Mucosa of gallbladder (tissue), 1 donor: ENCODE data around the gene ATP6V1G1. TPM values are rescaled to one million over a fixed set of nuclear protein-coding genes. Genes with fewer than 3 reads are reported as not detected.
"Not testable (repeated sequence)": the region's sequence is repeated elsewhere in the genome, so short reads cannot be mapped to it uniquely, and the experiment has no call there.

ENCODE experiments used
- DNase-seq: peaks from one replicate; pipeline ENCODE4 v3.0.0-alpha.2; 2020; ENCODE audit warnings: low spot score
- total RNA-seq: library from RNA; stranded (reverse); gene quantifications from one replicate; pipeline ENCODE4 v1.2.1, GENCODE V29; 2021
- donor health status: DM: no; HTN: no; CAD: no.

The ATP6V1G1 gene, protein sequence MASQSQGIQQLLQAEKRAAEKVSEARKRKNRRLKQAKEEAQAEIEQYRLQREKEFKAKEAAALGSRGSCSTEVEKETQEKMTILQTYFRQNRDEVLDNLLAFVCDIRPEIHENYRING
- total RNA-seq: 68.9 TPM

DNA sequence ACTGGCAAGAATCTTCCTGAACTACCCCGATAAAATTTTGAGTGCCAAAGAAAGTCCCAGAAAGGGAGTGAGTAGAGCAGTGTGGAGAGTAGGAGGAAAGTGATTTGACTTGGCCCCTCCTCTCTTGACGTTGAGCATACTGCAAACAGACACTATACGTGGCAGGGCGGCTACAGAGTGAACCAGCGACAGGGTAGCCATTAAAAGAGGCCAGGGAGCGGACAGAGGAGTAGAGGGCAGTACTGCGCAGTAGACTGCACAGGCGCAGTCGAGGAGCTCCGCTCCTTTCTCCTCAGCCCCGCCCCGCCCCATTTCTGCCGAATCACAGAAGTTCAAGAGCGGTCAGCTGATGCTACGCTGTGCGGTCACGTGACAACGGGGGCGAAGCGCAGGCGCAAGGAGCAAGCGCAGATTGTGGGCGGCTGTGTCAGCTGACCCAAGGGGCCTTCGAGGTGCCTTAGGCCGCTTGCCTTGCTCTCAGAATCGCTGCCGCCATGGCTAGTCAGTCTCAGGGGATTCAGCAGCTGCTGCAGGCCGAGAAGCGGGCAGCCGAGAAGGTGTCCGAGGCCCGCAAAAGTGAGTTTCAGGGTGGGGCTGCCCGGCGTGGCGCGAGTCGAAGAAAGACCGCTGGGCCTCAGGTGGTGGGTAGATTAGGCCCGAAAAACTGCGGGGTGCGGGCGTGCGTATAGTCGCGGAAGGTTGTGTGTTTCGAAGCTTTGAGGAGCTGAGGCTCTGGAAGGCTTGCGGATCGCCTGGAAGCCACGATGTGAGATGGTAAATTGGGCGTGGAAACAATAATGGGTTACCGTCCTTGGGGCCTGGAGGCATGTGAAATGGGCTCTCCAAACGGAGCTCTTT, at the start of gene ATP6V1G1:
TSS of gene ATP6V1G1 (plus strand) at position 425 of the 858 bp plus-strand sequence. CDS start at position 495, 70 bp downstream.
- DNase-seq: peak; percentile 99

DNA sequence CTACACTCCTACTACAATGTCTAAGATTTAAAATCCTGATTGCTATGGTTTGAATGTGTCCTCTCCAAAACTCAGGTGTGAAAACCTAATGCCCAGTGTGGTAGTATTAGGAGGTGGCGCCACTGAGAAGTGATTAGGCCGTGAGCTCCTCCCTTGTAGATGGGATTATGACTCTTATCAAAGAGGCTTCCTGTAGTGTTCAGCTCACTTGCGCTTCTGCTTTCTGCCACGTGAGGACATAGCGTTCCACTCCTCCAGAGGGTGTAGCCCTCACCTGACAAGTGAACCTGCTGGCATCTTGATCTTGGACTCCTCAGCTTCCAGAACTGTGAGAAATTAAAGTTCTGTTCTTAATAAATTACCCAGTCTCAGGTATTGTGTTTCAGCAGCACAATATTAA, 49.3 kb upstream of the ATP6V1G1 start:
- DNase-seq: peak; percentile 17

DNA sequence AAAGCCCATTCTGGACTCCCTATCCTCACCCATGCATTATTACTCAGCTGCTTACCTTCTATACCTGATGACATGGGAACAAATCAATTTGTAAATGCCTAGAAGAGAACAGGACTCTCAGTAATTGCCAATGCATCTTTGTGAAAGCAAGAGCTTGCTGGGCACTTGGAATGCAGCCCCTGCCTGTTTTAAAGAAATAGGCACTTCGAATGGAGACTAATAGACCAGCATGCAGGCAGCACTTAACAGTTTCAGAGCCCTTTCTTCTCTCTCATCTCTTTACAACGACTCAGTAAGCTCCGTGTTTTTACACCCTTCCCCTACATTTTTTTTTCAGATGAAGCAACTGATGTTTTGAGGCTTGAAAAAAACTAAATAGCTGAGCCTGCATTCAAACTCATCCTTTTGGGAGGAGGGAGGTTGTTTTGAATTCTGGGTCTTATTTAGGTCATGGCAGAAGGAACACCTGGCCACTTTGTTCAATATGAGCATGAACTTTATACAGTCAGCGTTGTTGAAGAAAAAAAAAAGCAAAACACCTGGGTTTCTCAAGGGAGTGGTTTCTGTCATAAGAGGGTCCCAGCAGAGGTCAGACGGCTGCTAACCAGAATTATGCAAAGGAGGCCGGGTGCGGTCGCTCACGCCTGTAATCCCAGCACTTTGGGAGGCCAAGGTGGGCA, 47.7 kb upstream of the ATP6V1G1 start:
- no peak for DNase-seq

DNA sequence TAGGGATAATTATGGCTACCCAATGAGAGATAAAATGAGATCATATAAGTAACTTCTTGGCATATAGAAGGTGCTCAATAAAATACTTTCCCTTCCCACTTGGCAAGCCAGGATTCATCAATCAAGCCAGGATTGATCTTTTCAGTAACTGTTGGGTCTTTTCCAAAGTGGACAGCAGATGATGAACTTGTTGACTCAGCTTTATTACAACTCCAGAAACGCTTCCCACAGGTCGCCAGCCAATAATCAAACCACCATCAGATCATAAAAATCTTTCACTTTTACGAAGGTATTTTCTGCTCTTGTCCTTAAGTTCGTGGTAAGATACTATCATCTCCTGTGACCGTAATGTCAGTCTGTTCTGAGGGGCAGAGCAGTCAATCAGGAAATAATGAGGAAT, 42.5 kb upstream of the ATP6V1G1 start:
- no peak for DNase-seq

DNA sequence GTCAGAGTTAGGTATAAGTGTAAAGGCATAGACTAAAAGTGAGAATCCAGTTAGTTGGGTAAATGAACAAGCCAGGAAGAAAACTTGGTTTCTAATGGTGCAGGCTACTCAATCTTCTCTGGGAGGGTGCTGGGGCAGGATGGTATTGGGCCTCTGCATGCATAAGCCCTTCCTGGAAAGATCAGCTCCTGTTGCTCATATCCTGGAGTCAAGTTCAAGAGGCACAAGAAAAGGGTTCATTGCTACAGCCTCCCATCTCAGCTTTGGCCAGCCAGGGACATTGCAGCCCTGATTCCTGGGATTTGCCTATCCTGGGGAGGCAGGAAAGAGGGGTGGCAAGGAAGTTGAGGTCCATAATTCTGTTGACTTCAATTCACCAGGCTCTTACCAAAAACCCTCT, 40.7 kb upstream of the ATP6V1G1 start:
- no peak for DNase-seq

DNA sequence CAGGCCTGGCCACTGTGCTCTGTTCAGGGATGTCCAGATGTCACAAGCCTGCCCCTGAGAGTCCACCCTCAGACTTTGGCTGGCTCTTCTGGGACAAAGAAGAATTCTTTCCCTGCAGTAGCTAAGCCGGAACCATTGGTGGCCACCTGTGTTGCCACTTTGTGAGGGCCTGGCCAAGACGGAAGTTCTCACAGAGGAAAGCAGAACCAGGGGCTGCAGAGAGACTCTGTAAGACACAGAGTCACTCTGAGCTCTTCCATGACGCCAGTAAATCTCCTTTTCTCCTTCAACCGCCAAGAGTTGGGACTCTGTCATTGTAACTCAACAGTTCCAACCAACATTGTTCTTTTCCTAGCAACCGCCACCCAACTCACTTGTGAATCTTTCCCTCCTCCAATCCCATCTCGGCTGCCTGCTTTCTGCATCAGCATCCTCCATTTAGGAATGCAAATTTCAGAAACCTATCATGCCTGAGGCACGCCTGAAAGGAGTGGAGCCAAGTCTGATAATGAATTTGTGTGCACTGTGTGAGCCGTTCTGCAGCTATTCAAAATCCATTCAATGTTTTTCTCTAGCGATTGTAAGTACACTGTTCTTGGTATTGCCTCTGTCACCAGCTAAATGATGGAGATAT, 37.8 kb upstream of the ATP6V1G1 start:
- no peak for DNase-seq

DNA sequence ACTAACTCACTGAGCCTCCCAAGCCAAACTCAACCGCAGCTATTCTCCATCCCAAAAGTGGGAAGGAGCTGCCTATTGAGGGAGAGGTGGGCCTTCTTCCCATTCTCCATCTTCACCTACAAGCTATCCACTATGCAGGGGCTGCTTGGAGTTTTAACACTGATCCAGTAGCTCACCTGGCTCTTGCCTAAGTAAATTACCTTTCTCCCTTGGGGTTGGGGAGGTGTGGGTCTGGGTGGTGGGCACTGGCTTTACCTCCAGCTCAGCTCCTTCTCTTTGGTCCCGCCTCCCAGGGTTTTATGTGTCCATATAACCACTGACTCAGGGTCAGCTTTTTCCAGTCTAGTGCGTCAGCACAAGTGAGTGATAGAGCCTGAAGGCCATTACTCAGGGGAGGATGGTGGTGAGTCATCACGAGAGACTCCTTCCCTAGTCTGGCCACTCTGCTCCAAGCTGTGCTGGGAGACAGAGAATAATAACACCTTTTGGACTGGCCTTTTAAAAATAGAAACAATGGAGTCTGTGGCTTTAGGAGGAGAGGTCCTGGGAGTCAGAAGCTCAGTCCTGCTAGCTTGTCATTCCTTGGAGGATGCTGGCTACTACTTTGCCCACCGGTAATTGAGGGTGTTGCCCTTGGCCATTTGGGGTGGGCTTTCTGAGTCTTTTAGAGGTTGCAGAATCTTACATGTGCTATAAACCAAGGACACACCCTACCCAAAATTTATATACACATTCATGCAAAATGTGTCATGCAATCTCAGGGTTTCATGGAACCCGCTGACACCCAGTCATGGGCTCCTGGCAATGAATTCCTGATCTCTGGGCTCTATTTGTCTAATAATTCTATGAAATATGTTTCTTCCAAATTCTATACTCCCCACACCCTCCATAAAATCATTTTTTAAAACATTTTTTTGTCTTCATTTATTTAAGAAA, 35.6 kb upstream of the ATP6V1G1 start:
- DNase-seq: peak; percentile 20

DNA sequence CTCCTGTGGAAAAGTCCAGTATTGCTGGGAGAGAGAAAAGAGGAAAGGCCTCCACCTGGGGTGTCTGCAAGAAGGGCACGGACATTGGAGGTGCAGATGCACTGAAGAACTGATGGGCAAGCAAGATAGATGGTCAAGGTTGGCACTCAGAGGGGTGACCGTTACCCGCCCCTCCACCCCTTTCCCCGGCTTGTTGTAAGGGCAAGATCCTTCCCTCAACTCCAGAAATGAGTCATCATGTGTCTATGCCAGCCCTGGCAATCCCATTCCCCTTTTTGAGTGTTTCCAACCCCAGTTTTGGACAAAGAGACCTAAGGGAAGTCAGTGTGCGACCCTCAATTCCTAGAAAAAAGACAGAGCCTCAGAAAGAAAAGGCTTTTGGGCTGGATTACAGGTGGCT, 34.9 kb upstream of the ATP6V1G1 start:
- DNase-seq: no peak

DNA sequence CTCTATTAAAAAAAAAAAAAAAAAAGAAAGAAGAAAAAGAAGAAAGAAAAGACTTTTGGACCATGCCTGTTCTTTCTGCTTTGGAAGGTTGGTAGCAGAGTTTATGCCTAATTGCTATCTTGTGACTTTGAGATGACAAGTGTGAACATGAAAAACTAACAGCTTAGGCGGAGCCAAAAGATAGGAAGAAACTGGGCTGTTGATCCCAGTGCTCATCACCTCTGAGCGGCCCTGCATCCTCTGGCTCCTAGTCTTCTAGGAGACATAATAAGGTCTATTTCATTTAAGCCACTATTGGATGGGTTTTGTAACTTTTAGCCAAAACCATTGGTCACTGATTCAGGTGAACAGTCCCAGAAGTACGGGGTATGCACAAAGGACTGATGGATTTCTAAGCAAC, 34.4 kb upstream of the ATP6V1G1 start:
- no peak for DNase-seq

DNA sequence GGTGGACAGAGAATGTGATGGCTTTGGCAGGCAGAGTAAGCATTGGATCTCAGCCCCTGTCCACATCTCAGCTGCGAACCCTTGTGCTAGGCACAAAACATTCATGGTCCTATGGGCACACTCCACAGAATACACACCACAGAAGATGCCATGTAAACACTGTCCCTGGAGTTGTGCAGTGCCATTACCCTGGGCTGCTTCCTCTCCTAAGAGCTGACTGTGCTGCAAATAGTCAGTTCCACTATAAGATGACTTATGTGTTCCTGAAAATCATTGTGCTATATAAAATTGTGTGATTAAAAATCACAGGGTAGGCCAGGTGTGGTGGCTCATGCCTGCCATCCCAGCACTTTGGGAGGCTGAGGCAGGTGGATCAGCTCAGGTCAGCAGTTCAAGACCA, 31.9 kb upstream of the ATP6V1G1 start:
- no peak for DNase-seq

DNA sequence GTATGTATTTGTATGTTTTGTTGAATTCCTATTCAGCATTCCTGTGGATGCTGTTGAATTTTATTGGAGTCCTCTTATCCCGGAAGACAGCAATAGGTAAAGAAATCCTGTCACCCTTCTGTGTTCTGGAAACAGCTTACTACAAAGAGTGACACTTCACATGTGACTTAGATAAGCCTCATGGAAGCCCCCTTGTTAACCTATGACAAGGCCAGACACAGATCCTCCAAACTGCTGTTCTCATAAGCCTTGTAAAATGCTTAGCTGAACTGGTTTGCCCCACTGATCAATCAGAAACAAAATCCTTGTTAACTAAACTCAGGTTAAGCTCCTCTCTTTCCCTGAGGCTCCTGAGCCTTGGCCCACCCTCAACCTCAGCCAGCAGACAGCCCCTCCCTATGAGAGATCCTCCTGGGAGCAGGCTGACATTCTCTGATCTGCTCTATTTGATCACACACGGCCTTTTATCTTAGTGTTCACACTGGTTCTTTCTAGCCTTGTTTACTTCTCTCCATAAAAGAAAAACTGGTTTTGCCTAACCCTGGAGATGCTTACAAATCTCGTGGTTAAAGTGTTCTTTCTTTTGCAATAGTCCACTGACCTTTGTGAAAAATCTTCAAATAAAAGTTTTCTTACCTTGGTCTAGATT, 29.4 kb upstream of the ATP6V1G1 start:
- DNase-seq: no peak

DNA sequence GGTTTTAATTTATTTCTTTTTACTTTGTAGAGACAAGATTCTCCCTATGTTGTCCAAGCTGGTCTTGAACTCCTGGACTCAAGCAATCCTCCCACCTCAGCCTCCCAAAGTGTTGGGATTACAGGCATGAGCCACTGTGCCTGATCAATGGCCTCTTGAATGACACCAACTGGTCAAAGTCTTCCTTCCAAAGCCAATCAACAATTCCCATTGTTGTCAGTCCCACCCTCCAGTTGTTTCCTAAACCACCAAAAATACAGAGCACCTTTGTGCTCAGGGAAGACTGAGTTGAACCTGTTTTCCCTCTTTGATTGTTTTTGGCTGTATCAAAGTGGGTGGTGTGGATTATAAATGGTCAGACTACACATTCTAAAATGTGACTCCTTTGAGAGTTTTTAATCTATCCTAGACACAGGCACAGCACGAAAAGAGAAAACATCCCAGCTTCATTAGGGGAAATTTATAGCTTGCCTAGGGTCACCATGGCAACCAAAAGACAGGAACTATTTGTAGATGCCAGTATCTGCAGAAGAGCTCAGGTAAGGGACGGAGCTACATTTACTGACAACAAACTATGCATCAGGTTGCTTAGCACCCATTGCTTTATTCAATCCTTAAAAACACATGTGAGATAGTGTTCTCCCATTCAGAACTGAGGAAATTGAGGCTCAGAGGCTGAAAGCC, 27.6 kb upstream of the ATP6V1G1 start:
- no peak for DNase-seq

DNA sequence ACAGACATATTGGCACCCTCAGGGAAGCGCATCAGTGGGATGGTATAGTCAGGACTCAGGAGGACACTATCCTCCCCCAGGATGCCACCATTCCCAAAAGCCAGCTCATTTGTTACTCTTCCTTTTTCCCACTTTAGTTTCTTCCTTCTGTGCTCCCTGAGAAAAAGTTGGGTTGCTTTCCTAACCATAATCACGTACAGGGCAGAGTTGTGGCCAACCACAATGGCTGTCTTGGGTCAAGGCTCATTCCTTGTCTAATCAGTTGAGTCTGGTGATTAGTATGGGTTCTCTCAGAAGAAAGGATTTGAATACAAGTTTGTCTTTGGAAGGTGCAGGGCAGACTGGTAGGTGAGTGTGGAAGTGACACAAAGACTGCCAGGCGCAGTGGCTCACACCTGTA, 26.6 kb upstream of the ATP6V1G1 start:
- no peak for DNase-seq

DNA sequence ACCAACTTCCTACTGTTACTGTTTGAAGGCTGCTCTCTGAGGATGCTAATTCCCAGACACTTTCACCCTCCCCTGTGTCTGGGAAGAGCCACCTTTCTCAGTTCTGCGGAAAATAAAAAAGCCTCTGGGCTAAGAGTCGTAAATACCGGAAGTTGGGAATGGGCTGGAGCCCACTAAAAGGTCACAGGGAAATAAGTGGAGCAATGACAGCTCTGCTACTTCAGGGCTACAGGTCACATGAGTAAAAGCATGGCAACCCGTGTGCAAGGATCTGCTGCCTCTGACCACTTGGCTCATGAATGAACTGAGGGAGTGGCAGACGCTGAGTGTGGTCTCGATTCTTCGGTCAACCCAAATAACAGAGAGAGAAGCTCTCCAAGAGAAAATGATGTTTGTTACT, 25.8 kb upstream of the ATP6V1G1 start:
- DNase-seq: no peak

DNA sequence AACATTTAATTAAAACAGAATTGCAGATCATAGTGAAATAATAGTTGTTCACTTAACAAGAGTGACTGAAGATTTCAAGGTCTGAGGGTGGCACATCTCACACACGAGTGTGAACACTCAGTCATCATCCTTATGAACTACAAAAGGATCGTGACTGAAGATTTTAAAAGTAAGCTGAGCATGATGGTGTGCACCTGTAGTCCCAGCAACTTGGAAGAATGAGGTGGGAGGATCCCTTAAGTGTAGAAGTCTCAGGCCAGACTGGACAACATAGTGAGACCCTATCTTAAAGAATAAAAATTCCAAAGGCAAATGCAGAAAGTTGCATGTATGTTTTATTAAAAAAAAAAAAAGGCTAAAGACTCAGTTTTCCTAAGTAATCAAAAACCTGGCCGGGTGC, 22.4 kb upstream of the ATP6V1G1 start:
- DNase-seq: no peak

DNA sequence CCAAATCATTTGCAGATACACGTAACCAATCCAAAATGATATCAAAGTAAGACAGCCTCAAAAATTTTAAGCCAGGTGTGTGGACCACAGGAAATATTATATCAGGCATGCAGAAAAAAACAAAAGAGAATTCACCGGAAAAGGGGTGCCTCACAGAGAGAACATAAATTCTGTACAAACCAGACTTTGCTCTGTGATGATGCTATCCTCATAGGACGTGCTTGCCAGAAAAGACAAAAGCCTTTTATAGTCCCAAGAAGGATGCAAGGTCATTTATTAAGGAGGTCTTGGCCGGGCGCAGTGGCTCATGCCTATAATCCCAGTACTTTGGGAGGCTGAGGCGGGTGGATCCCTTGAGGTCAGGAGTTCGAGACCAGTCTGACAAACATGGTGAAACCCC, 16.8 kb upstream of the ATP6V1G1 start:
- no peak for DNase-seq

DNA sequence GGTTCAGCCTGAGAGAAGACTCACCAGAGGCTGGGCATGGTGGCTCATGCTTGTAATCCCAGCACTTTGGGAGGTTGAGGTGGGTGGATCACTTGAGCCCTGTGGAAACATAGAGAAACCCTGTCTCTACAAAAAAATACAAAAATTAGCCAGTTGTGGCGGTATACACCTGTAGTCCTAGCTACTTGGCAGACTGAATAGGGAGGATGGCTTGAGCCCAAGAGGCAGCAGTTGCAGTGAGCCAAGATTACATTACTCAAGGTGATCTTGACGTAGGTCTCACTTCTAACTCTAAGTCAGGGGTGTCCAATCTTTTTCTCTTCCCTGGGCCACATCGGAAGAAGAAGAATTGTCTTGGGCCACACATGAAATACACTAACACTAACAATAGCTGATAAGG, 16.2 kb upstream of the ATP6V1G1 start:
- DNase-seq: no peak

DNA sequence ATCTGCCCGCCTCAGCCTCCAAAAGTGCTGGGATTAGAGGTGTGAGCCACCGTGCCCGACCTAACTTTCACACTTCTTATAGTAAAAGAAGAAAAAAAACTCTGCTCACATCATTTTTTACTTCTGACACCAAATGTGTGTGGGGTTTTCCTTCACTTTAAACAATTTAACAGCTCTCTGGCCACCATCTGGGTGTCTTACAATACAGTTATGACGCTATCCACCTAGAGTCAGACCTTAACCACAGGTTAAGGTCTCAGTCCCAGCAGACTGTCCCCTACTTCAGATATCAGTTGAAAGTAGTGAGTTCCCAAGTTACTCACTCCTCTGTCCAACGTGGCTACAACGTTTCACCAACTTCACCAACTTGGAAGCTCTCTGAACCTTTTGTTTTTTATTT, 15.4 kb upstream of the ATP6V1G1 start:
- DNase-seq: no peak

DNA sequence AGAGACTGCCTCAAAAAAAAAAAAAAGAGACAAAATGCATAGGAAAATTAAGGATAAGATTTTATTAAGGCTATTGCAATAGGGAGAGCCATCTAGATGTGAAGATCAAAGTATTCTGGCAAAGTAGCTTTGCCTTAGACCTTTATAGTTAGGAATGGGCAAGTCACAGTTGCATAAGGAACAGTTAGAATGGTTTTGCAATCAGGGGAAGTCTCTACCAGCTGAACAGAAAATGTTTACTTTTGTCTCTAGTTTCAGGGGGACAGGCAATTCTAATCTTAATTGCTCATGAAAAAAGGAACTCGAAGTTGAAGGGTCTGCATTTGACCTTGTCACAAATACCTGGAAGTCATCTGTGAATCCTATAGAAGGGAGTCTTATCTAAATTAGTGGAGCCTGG, 13.1 kb upstream of the ATP6V1G1 start:
- no peak for DNase-seq

DNA sequence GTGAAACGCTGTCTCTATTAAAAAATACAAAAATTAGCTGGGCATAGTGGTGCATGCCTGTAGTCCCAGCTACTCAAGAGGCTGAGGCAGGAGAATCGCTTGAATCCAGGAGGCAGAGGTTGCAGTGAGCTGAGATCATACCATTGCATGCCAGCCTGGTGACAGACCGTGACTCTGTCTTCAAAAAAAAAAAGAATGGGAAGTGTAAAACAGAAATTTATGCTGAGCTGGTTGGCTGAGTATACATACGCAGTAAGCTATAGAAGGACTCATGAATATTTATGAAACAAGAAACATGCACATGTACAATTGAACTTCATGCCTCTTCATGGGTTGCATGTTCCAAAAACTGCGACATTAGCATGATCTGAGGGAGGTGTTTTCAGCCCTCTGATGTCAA, 10.8 kb upstream of the ATP6V1G1 start:
- not testable (repeated sequence) for DNase-seq
